ENCODE results near the gene COA7. TPM values are rescaled to one million over a fixed set of nuclear protein-coding genes. Genes with fewer than 3 reads are reported as not detected.

Gene COA7
- total RNA-seq, 4 donors from 2014 or later = 5.7 to 14.8 (median 12.7) TPM

DNA sequence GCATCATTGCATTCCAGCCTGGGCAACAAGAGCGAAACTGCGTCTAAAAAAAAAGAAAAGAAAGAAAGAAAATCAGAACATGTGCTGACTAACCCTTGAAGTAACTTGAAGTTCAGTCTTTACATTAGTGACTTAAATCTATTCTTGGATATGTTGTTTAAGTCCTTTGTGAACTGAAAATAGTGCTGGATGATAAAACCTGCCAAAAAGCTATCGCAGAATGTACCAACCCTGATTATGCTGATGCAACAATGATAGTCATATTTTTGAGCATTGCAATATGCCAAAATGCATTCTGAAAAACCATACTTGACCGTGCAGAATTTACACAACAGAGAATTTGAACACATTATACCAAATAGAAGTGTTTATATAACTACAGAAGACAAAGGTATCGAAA, 34.4 kb downstream of the COA7 start:
- H3K4me1 ChIP-seq = no peaks in the 10 kb centered on the region
- no peak overlapping the region for H3K4me3 ChIP-seq
- no peaks in the 10 kb centered on the region for H3K36me3 ChIP-seq
- H3K27ac ChIP-seq = no peak overlapping the region
- 71% methylated on average over 5 of the region's 5 CpGs for WGBS
- no peaks in the 10 kb centered on the region for H3K9me3 ChIP-seq
- H3K27me3 ChIP-seq = no peaks in the 10 kb centered on the region
- no peak for TF ChIP-seq EP300 (IDR thresholded peaks at IDR 0.05)
- TF ChIP-seq POLR2A (IDR thresholded peaks at IDR 0.05) = no peak
- TF ChIP-seq, protein P1, sequence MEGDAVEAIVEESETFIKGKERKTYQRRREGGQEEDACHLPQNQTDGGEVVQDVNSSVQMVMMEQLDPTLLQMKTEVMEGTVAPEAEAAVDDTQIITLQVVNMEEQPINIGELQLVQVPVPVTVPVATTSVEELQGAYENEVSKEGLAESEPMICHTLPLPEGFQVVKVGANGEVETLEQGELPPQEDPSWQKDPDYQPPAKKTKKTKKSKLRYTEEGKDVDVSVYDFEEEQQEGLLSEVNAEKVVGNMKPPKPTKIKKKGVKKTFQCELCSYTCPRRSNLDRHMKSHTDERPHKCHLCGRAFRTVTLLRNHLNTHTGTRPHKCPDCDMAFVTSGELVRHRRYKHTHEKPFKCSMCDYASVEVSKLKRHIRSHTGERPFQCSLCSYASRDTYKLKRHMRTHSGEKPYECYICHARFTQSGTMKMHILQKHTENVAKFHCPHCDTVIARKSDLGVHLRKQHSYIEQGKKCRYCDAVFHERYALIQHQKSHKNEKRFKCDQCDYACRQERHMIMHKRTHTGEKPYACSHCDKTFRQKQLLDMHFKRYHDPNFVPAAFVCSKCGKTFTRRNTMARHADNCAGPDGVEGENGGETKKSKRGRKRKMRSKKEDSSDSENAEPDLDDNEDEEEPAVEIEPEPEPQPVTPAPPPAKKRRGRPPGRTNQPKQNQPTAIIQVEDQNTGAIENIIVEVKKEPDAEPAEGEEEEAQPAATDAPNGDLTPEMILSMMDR (IDR thresholded peaks at IDR 0.05) = no peak
- no peak for TF ChIP-seq POLR2AphosphoS5 (IDR thresholded peaks at IDR 0.05)
- no peak for DNase-seq (ENCODE audit: low spot score in 2 of 2)

DNA sequence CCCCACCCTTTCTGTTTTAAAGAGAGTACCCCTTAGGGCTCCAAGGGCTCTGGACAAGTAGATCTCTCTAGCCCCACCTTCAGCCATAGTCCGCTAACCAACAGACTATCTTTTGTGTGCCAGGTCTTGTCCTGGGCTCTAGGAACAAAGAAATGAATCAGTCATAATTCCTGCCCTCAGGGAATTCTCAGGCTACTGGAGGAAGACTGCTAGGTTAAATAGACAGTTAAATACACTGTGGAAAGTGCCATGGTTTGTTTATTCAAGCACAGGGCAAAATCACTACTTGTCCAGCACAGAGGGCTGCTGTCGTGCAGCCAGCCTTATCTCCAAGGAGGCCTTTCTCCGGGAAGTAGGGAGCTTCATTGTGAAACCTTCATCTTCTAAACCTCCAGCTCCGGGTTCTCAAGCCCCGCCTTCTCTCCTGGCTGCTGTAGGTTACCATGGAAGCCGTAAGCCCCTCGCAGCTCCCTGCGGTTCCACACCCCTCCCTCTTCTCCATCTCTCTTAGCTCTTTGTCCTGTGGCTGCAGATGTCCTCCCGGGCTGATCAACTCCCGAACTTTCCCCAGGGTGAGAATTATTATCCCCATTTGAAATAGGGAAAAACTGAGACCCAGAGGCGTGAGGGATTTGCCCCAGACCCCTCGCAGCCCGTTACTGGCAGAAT, 35.4 kb downstream of the COA7 start:
- Histone ChIP-seq H3K27ac (no peak overlapping the region), H3K27me3 (no peaks in the 10 kb centered on the region), H3K4me3 (no peak overlapping the region), H3K4me1 (no peaks in the 10 kb centered on the region), H3K9me3 (no peaks in the 10 kb centered on the region), H3K36me3 (no peaks in the 10 kb centered on the region)
- DNase-seq (ENCODE audit: low spot score in 2 of 2) = no peak
- WGBS = 45% methylated on average over 13 of the region's 13 CpGs
- TF ChIP-seq POLR2A (IDR thresholded peaks at IDR 0.05) (no peak), EP300 (IDR thresholded peaks at IDR 0.05) (no peak), POLR2AphosphoS5 (IDR thresholded peaks at IDR 0.05) (no peak)
- TF ChIP-seq, protein P1 (IDR thresholded peaks at IDR 0.05) = no peak

DNA sequence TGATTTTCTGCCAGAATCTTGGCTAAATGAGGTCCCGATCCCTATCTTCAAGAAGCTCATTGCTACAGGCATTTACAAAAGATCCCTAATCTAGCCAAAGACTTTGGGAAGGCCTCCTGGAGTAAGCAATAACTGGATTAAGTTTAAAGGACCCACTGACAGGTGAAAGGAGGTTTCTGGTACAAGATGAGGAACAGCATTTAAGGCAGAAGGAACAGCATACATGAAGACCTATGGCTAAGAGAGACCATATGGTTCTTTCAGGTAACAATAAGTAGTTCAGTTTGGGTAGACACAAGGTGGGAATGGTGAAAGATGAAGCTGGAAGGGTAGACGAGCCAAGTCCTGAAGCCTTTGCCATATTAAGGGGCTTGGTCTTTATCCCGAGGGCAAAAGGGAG, 37.3 kb downstream of the COA7 start:
- H3K9me3 ChIP-seq = no peaks in the 10 kb centered on the region
- WGBS = 60% methylated on average over 3 of the region's 3 CpGs
- no peaks in the 10 kb centered on the region for H3K4me1 ChIP-seq
- no peak for TF ChIP-seq POLR2A (IDR thresholded peaks at IDR 0.05)
- TF ChIP-seq, protein P1 (IDR thresholded peaks at IDR 0.05) = no peak
- H3K27me3 ChIP-seq = no peaks in the 10 kb centered on the region
- no peaks in the 10 kb centered on the region for H3K36me3 ChIP-seq
- no peak for DNase-seq (ENCODE audit: low spot score in 2 of 2)
- no peak overlapping the region for H3K27ac ChIP-seq
- no peak overlapping the region for H3K4me3 ChIP-seq

DNA sequence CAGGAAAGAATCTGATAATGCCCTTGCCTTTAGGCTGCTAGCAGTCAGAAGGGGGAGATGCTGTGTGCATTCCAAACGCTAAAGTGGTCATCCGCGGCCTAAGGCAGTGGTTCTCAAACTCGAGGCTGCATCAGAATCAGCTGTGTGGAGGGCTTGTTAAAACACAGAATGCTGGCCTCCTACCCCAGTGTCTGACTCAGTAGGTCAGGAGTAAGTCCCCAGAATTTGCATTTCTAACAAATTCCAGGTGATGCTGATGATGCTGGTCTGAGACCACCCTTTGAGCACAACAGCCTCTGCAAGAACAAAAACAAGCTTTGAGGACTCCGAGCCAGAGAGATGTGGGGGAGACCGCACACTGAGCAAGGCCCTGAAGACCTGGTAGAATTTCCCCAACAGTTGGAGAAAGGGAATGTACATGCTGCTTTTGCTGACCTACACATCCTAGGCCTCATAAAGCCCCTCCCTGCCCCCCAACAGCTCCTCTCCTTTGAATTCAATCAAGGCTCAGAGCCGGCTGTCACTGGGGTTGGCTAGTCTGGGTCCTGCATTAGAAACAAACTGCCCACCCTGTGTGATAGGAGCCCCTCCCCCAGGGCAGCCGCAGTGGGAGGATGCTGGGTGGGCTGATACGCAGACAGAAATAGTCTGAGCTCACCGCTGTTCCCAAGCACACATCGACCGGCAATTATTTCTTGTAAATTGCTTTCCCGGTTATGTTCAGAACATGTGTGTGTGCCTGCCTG, 38.1 kb downstream of the COA7 start:
- no peak overlapping the region for H3K27ac ChIP-seq
- no peak for DNase-seq (ENCODE audit: low spot score in 2 of 2)
- H3K4me3 ChIP-seq = no peak overlapping the region
- 77% methylated on average over 13 of the region's 13 CpGs for whole genome bisulfite sequencing
- H3K4me1 ChIP-seq = no peaks in the 10 kb centered on the region
- no peaks in the 10 kb centered on the region for H3K9me3 ChIP-seq
- no peaks in the 10 kb centered on the region for H3K27me3 ChIP-seq
- H3K36me3 ChIP-seq = no peaks in the 10 kb centered on the region
- no peak for TF ChIP-seq POLR2AphosphoS5 (IDR thresholded peaks at IDR 0.05)

DNA sequence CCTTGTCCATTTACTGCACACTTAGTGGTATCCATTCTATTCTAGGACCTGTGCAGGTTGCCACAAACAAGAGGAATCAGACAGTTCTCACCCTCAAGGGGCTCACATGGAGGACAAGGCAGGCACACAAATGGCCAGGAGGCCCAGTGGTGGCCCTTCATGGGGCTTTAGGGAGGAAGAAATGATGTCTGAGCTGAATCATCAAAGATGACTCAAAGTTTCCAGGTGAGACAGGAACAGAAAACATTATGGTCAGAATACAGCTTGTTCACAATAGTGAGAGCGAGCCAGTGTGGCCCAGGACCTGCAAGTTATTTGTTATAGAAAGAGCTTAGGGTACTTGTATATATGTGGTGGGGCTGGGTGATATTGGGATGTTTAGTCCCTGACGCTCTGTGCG, 38.8 kb downstream of the COA7 start:
- Histone ChIP-seq H3K27me3 (no peaks in the 10 kb centered on the region), H3K9me3 (no peaks in the 10 kb centered on the region), H3K36me3 (no peaks in the 10 kb centered on the region), H3K27ac (no peak overlapping the region), H3K4me3 (no peak overlapping the region), H3K4me1 (no peaks in the 10 kb centered on the region)
- TF ChIP-seq, protein P1 (IDR thresholded peaks at IDR 0.05) = no peak
- no peak for TF ChIP-seq POLR2A (IDR thresholded peaks at IDR 0.05)
- no peak for TF ChIP-seq EP300 (IDR thresholded peaks at IDR 0.05)
- no peak for TF ChIP-seq POLR2AphosphoS5 (IDR thresholded peaks at IDR 0.05)
- no peak for DNase-seq (ENCODE audit: low spot score in 2 of 2)
- WGBS = 89% methylated on average over 3 of the region's 3 CpGs

All from suprapubic skin (tissue), 4 donors.